ENCODE data around the gene ELL2. TPM values are rescaled to one million over a fixed set of nuclear protein-coding genes. Genes with fewer than 3 reads are reported as not detected.

Gene ELL2
- total RNA-seq, 1 donor from 2014 or later, result 76.3 TPM

DNA sequence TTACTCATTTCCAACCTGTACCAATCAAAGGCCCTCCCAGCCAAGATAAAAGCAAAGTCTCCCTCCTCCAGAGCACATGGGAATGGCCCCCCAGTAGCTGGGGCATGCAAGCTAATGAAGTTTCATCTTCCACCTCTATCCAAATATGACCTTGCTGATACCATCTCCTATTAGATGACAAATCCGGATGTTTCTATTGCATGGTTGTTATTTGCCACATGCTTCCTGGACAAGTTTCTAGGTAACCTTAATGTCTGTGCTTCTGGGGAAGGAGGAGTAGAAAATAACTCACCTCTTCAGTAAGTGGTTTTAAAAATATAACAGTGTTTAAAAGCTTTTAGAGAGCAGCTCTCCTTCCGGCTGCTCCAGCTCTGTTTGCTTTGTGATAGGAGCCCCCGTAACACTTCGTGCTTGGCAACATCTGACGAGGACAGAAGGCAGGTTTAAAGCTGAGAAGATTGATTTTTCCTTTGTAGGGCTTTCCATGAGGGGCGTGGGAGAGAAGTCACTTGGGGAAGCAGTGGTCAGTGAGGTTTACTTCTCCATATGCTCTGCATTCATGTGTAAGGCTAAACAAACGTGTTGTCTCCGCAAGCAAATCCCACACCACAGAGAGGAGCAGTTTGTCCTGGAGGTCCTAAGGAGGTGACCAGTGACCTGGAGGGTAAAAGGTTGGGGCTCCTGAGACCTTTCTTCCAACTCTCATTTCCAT, 98.8 kb downstream of the ELL2 start:
- Histone ChIP-seq H3K27me3 (ENCODE audit: control insufficient read depth, insufficient read depth, low read length) (no peaks in the 10 kb centered on the region), H3K36me3 (ENCODE audit: control insufficient read depth, insufficient read depth, low read length) (no peaks in the 10 kb centered on the region), H3K4me3 (ENCODE audit: low read depth, low read length) (no peak overlapping the region)
- peak; percentile 64 for DNase-seq (ENCODE audit: low read depth)
- TF ChIP-seq, protein P1, sequence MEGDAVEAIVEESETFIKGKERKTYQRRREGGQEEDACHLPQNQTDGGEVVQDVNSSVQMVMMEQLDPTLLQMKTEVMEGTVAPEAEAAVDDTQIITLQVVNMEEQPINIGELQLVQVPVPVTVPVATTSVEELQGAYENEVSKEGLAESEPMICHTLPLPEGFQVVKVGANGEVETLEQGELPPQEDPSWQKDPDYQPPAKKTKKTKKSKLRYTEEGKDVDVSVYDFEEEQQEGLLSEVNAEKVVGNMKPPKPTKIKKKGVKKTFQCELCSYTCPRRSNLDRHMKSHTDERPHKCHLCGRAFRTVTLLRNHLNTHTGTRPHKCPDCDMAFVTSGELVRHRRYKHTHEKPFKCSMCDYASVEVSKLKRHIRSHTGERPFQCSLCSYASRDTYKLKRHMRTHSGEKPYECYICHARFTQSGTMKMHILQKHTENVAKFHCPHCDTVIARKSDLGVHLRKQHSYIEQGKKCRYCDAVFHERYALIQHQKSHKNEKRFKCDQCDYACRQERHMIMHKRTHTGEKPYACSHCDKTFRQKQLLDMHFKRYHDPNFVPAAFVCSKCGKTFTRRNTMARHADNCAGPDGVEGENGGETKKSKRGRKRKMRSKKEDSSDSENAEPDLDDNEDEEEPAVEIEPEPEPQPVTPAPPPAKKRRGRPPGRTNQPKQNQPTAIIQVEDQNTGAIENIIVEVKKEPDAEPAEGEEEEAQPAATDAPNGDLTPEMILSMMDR (IDR thresholded peaks at IDR 0.05; ENCODE audit: insufficient read depth, low read length, severe bottlenecking), result no peak
- FAIRE-seq, result no peak

DNA sequence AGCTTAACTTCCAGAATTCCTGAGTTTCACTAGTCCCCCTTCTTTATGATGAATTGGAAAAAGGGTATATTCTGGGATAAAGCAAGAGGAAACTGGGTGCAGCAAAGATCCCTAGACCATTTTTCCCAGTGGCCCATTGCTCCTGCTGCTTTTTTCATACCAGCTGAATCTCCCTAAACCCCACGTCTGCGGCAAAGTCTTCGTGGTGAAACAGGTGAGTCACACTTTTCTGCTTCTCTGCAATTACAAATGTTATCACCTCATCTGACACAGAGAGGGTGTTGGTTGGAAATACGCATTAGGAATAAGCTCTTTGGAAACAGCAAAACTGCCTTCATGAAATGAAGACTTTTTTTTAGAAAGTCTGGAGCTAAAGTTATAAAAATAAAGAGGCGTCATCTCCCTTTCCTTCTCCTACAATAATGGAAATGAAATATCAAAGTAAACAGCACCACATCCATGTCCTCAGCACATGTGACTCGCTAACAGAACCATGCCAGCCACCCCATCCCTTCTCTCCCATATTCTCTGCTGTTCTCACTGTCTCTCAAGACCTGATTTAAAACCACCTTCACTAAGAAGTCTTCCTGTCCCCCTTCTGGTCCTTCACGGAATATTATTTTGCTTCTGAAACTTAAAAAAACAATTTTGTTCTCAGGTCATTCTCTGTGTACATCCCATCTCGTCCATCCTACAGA, 99.6 kb downstream of the ELL2 start:
- DNase-seq (ENCODE audit: low read depth), result peak; percentile 94
- no peaks in the 10 kb centered on the region for H3K36me3 ChIP-seq (ENCODE audit: control insufficient read depth, insufficient read depth, low read length)
- H3K4me3 ChIP-seq (ENCODE audit: low read depth, low read length), result peak overlapping the region; percentile 5
- FAIRE-seq, result no peak
- TF ChIP-seq, protein P1 (IDR thresholded peaks at IDR 0.05; ENCODE audit: insufficient read depth, low read length, severe bottlenecking), result no peak
- H3K27me3 ChIP-seq (ENCODE audit: control insufficient read depth, insufficient read depth, low read length), result no peaks in the 10 kb centered on the region

DNA sequence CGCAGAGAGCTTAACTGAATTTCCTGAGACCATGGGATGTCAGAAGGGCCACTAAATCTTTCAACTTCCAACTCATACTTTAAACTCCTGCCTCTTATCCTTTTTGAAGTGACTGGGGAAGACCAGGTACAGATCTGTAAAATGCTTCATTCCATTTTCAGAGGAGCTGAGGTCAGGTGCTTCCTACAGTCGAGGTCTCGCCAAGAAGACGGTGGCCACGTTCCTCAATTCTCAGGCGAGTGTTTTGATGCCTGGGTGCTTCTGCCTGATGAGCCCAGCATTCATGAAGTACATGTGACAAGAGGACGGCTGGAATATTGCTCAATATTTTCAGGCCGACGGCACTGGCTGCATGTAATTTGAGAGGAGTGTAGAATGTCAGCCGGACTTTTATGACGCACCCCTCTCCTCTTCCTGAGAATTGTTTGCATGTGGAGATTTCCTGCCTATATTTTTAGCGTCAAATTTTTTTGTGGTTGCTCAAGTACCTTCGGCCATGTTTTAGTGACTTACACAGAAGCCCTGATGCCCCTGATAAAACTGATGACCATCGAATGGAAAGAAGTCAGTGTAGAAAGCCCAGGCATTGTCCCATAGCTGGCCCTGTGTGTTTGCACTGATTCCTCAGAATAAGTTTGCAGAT, 100.3 kb downstream of the ELL2 start:
- no peaks in the 10 kb centered on the region for H3K36me3 ChIP-seq (ENCODE audit: control insufficient read depth, insufficient read depth, low read length)
- peak overlapping the region; percentile 5 for H3K4me3 ChIP-seq (ENCODE audit: low read depth, low read length)
- TF ChIP-seq, protein P1 (IDR thresholded peaks at IDR 0.05; ENCODE audit: insufficient read depth, low read length, severe bottlenecking), result no peak
- FAIRE-seq (peak; percentile 18), DNase-seq (ENCODE audit: low read depth) (peak; percentile 99)
- H3K27me3 ChIP-seq (ENCODE audit: control insufficient read depth, insufficient read depth, low read length), result no peaks in the 10 kb centered on the region

DNA sequence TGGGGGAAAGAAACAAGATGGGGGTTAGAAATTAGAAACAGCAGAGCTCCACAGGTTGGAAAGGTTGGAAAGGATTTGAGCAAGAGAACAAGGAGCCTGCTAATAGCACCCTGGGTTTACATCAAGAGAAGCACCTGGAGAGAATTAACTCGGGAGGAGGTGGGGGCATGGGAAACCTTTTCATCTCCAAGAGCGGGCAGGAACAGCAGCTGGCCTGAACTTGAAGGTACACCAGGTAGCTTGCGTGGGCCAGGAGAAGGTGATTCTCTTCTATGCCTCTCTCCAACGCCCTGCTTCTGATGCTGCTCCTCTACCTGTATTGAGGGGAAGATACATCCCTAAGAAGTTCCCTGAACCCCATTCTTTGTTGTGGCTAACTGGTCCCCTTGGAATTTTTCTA, 102.0 kb downstream of the ELL2 start:
- DNase-seq (ENCODE audit: low read depth) (no peak), FAIRE-seq (no peak)
- no peak overlapping the region for H3K4me3 ChIP-seq (ENCODE audit: low read depth, low read length)

DNA sequence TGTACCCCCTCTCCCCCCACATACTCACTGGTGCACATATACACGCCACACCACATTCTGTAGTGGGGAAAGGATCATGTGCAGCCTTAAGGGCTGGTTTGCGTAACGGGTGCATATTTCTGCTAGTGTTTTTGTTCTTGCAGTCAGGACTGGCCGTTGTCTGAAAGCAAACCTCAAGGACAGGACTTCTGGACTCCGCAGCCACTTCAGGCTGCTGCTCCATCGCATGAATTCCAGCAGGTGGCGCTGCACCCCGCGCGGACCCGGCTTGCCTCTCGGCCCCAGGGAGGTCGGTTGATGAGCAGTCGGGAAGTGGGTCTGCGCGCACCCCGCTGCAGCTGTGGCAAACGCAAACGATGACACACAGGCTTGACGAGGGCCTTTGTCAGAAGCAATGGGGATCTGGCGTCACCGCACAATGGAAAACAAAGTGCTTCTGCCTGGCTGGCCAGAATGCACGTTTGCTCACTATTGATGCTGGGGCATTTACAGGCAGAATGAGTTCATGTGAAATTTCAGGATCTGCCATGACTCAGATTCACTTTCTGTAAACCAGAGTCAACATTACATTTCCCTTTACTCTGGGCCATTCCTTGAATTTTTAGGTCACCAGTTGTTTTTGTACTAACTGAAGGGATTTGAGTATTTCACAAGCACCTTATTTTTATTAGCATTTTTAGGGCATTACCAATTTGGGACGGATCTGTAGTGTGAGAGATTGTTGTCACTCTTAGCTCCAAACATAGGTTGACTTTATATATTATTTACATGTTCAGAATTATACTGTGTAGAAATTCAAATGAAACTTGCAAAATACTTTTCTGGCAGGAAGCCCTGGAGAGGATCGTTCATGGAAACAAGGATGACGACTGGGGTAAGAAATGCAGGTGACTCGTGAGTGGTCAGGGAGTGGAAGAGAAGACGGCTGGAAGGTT, 102.7 kb downstream of the ELL2 start:
- peak; percentile 97 for DNase-seq (ENCODE audit: low read depth)
- Histone ChIP-seq H3K27me3 (ENCODE audit: control insufficient read depth, insufficient read depth, low read length) (no peaks in the 10 kb centered on the region), H3K36me3 (ENCODE audit: control insufficient read depth, insufficient read depth, low read length) (no peaks in the 10 kb centered on the region), H3K4me3 (ENCODE audit: low read depth, low read length) (peak overlapping the region; percentile 29)
- TF ChIP-seq, protein P1 (IDR thresholded peaks at IDR 0.05; ENCODE audit: insufficient read depth, low read length, severe bottlenecking), result peak; percentile 96
- peak; percentile 73 for FAIRE-seq

More for the DNA sequence above, 102.0 kb downstream of the ELL2 start:
- Histone ChIP-seq H3K36me3 (ENCODE audit: control insufficient read depth, insufficient read depth, low read length) (no peaks in the 10 kb centered on the region), H3K27me3 (ENCODE audit: control insufficient read depth, insufficient read depth, low read length) (no peaks in the 10 kb centered on the region)
- TF ChIP-seq, protein P1 (IDR thresholded peaks at IDR 0.05; ENCODE audit: insufficient read depth, low read length, severe bottlenecking), result no peak
